HG02852 (cell line): Measurements from ENCODE around the gene RARS1.

Experiments used
- ATAC-seq: cut with Tn5 transposase; IDR thresholded peaks from one replicate; pipeline ENCODE4 v1.9.1; 2021; ENCODE audit warnings: mild to moderate bottlenecking, moderate library complexity; ENCODE audit not compliant: unreplicated experiment

Gene RARS1

GRCh38 chr5:168552146-168552545 is 65.9 kb downstream of the RARS1 start:
- ATAC-seq: no peak

- no peak for ATAC-seq
Measured at GRCh38 chr5:168553377-168554130, 67.3 kb downstream of the RARS1 start.

- ATAC-seq: no peak
Measured at GRCh38 chr5:168557389-168557788, 71.1 kb downstream of the RARS1 start.

GRCh38 chr5:168562279-168562678 is 76.0 kb downstream of the RARS1 start:
- no peak for ATAC-seq

GRCh38 chr5:168563959-168564358 is 77.7 kb downstream of the RARS1 start:
- ATAC-seq: no peak

- ATAC-seq: no peak
Measured at GRCh38 chr5:168568738-168569137, 82.5 kb downstream of the RARS1 start.
